Central memory CD8-positive, alpha-beta T cell (primary cell): ENCODE measurements around the gene BBS7.
A peak's percentile ranks its signal among the peaks of the same experiment; 100 is the strongest.

Experiments
- ATAC-seq: fragments of 150-1000 bp; cut with Tn5 transposase; replicated peaks from 2 replicates; pipeline ENCODE4 v1.10.0; 2022; ENCODE audit warnings: mild to moderate bottlenecking, moderate FRiP score, moderate number of reproducible peaks; ENCODE audit not compliant: poor library complexity, severe bottlenecking; ENCODE audit errors: extremely low read depth
- DNase-seq, 2 donors: peaks; one replicate each; pipeline ENCODE4 v3.0.0; 2021; ENCODE audit warnings: low spot score in 2 of 2
- H3K27ac Mint-ChIP-seq: one replicate; pipeline ENCODE4 v1.8.0; 2022; ENCODE audit warnings: low read depth, mild to moderate bottlenecking, moderate library complexity, mixed read lengths
- H3K27me3 Mint-ChIP-seq: one replicate; pipeline ENCODE4 v1.8.0; 2022; ENCODE audit warnings: mixed read lengths
- H3K36me3 Mint-ChIP-seq: one replicate; pipeline ENCODE4 v1.8.0; 2022; ENCODE audit warnings: mild to moderate bottlenecking, moderate library complexity, mixed read lengths; ENCODE audit not compliant: insufficient read depth
- H3K4me1 Mint-ChIP-seq: one replicate; pipeline ENCODE4 v1.8.0; 2022; ENCODE audit warnings: mixed read lengths
- H3K4me3 Mint-ChIP-seq: one replicate; pipeline ENCODE4 v1.8.0; 2022; ENCODE audit warnings: mild to moderate bottlenecking, moderate library complexity, mixed read lengths
- H3K9me3 Mint-ChIP-seq: one replicate; pipeline ENCODE4 v1.8.0; 2022; ENCODE audit warnings: mixed read lengths

BBS7 gene

GRCh38 chr4:121799867-121800501, 70.3 kb downstream of the BBS7 start:
- peaks cover 50% of the 10 kb centered on the region for H3K4me1 Mint-ChIP-seq

GRCh38 chr4:121799208-121799823, 71.0 kb downstream of the BBS7 start:
- ATAC-seq (no peak), DNase-seq (no peak)
- Mint-ChIP-seq H3K4me3 (peak overlapping the region; percentile 87), H3K36me3 (peaks cover 26% of the 10 kb centered on the region), H3K9me3 (no peaks in the 10 kb centered on the region), H3K27ac (peak overlapping the region; percentile 95), H3K4me1 (peaks cover 50% of the 10 kb centered on the region), H3K27me3 (no peaks in the 10 kb centered on the region)

More at GRCh38 chr4:121799867-121800501, 70.3 kb downstream of the BBS7 start:
- ATAC-seq (no peak), DNase-seq (no peak)
- H3K9me3 Mint-ChIP-seq, result no peaks in the 10 kb centered on the region
- peaks cover 28% of the 10 kb centered on the region for H3K36me3 Mint-ChIP-seq
- H3K4me3 Mint-ChIP-seq, result peak overlapping the region; percentile 87
- no peaks in the 10 kb centered on the region for H3K27me3 Mint-ChIP-seq
- H3K27ac Mint-ChIP-seq, result peak overlapping the region; percentile 95

GRCh38 chr4:121796283-121796682, 74.0 kb downstream of the BBS7 start:
- Mint-ChIP-seq H3K4me3 (no peak overlapping the region), H3K9me3 (no peaks in the 10 kb centered on the region), H3K4me1 (peaks cover 36% of the 10 kb centered on the region), H3K27ac (peak overlapping the region; percentile 33), H3K36me3 (peaks cover 7% of the 10 kb centered on the region), H3K27me3 (no peaks in the 10 kb centered on the region)
- ATAC-seq (no peak), DNase-seq (no peak)

- H3K9me3 Mint-ChIP-seq, result no peaks in the 10 kb centered on the region
- ATAC-seq, result no peak
Observed at GRCh38 chr4:121794505-121795188, 75.6 kb downstream of the BBS7 start.

GRCh38 chr4:121792966-121793365, 77.3 kb downstream of the BBS7 start:
- Mint-ChIP-seq H3K4me3 (no peak overlapping the region), H3K27me3 (peaks cover 27% of the 10 kb centered on the region), H3K27ac (no peak overlapping the region), H3K4me1 (peaks cover 12% of the 10 kb centered on the region), H3K36me3 (no peaks in the 10 kb centered on the region), H3K9me3 (no peaks in the 10 kb centered on the region)
- ATAC-seq, result no peak
- DNase-seq, result no peak

More at GRCh38 chr4:121794505-121795188, 75.6 kb downstream of the BBS7 start:
- Mint-ChIP-seq H3K36me3 (no peaks in the 10 kb centered on the region), H3K27ac (no peak overlapping the region), H3K4me1 (peaks cover 19% of the 10 kb centered on the region), H3K27me3 (peaks cover 11% of the 10 kb centered on the region), H3K4me3 (no peak overlapping the region)
- DNase-seq, result no peak

- Mint-ChIP-seq H3K9me3 (no peaks in the 10 kb centered on the region), H3K27ac (no peak overlapping the region), H3K27me3 (peaks cover 38% of the 10 kb centered on the region), H3K4me1 (peaks cover 12% of the 10 kb centered on the region), H3K36me3 (no peaks in the 10 kb centered on the region), H3K4me3 (no peak overlapping the region)
- ATAC-seq (no peak), DNase-seq (no peak)
Observed at GRCh38 chr4:121791481-121791880, 78.8 kb downstream of the BBS7 start.

- H3K27ac Mint-ChIP-seq, result no peak overlapping the region
- no peak for ATAC-seq
- H3K27me3 Mint-ChIP-seq, result peaks cover 39% of the 10 kb centered on the region
- H3K36me3 Mint-ChIP-seq, result no peaks in the 10 kb centered on the region
- no peaks in the 10 kb centered on the region for H3K9me3 Mint-ChIP-seq
- DNase-seq, result no peak
- peaks cover 8% of the 10 kb centered on the region for H3K4me1 Mint-ChIP-seq
- no peak overlapping the region for H3K4me3 Mint-ChIP-seq
Observed at GRCh38 chr4:121790976-121791375, 79.3 kb downstream of the BBS7 start.

GRCh38 chr4:121789960-121790829, 80.1 kb downstream of the BBS7 start:
- no peak overlapping the region for H3K27ac Mint-ChIP-seq
- no peak for DNase-seq
- H3K9me3 Mint-ChIP-seq, result no peaks in the 10 kb centered on the region
- peaks cover under 1% of the 10 kb centered on the region for H3K4me1 Mint-ChIP-seq
- no peak for ATAC-seq
- peaks cover 46% of the 10 kb centered on the region for H3K27me3 Mint-ChIP-seq
- H3K36me3 Mint-ChIP-seq, result no peaks in the 10 kb centered on the region
- H3K4me3 Mint-ChIP-seq, result no peak overlapping the region

- no peaks in the 10 kb centered on the region for H3K9me3 Mint-ChIP-seq
- ATAC-seq (no peak), DNase-seq (no peak)
- peaks cover 49% of the 10 kb centered on the region for H3K27me3 Mint-ChIP-seq
- no peaks in the 10 kb centered on the region for H3K36me3 Mint-ChIP-seq
- H3K27ac Mint-ChIP-seq, result no peak overlapping the region
- H3K4me1 Mint-ChIP-seq, result no peaks in the 10 kb centered on the region
- H3K4me3 Mint-ChIP-seq, result no peak overlapping the region
Observed at GRCh38 chr4:121789455-121789854, 80.8 kb downstream of the BBS7 start.

- DNase-seq, result no peak
- Mint-ChIP-seq H3K4me3 (no peak overlapping the region), H3K9me3 (no peaks in the 10 kb centered on the region), H3K27ac (no peak overlapping the region), H3K4me1 (no peaks in the 10 kb centered on the region), H3K27me3 (peaks cover 49% of the 10 kb centered on the region), H3K36me3 (no peaks in the 10 kb centered on the region)
- no peak for ATAC-seq
Observed at GRCh38 chr4:121788896-121789295, 81.4 kb downstream of the BBS7 start.

- peaks cover 57% of the 10 kb centered on the region for H3K27me3 Mint-ChIP-seq
- H3K4me3 Mint-ChIP-seq, result no peak overlapping the region
- no peaks in the 10 kb centered on the region for H3K9me3 Mint-ChIP-seq
- ATAC-seq, result no peak
- no peak for DNase-seq
- no peaks in the 10 kb centered on the region for H3K4me1 Mint-ChIP-seq
- no peaks in the 10 kb centered on the region for H3K36me3 Mint-ChIP-seq
- no peak overlapping the region for H3K27ac Mint-ChIP-seq
Observed at GRCh38 chr4:121786221-121786620, 84.1 kb downstream of the BBS7 start.

- Mint-ChIP-seq H3K9me3 (no peaks in the 10 kb centered on the region), H3K36me3 (no peaks in the 10 kb centered on the region), H3K27ac (no peak overlapping the region), H3K4me3 (no peak overlapping the region), H3K4me1 (no peaks in the 10 kb centered on the region), H3K27me3 (peaks cover 56% of the 10 kb centered on the region)
- no peak for ATAC-seq
- DNase-seq, result no peak
Observed at GRCh38 chr4:121785479-121785878, 84.8 kb downstream of the BBS7 start.
